IPS DF 6.9 (cell line): ENCODE measurements around the gene ENGASE.

ENCODE experiments used
- DNase-seq: peaks from one replicate; pipeline ENCODE4 v3.0.0-alpha.2; 2013; ENCODE audit warnings: low read depth, low spot score
- H3K27ac ChIP-seq: one replicate; pipeline ENCODE4 v1.5.1; 2013; ENCODE audit warnings: low read length, control low read depth
- H3K27me3 ChIP-seq: 2 replicates; pipeline ENCODE4 v1.6.1; 2013; ENCODE audit warnings: mild to moderate bottlenecking, low read length; ENCODE audit not compliant: control insufficient read depth, insufficient read depth
- H3K36me3 ChIP-seq: 2 replicates; pipeline ENCODE4 v1.6.1; 2013; ENCODE audit warnings: low read length; ENCODE audit not compliant: control insufficient read depth, insufficient read depth
- H3K4me1 ChIP-seq: 2 replicates; pipeline ENCODE4 v1.6.1; 2013; ENCODE audit warnings: low read length; ENCODE audit not compliant: control insufficient read depth, insufficient read depth
- H3K4me3 ChIP-seq: 2 replicates; pipeline ENCODE4 v1.5.1; 2013; ENCODE audit warnings: mild to moderate bottlenecking, low read length
- H3K9me3 ChIP-seq: 2 replicates; pipeline ENCODE4 v1.6.1; 2013; ENCODE audit warnings: low read length, inconsistent platforms; ENCODE audit not compliant: control insufficient read depth, insufficient read depth
- WGBS: extraction: QIAGEN DNeasy Blood & Tissue Kit; methylation state at CpG from one replicate; pipeline ENCODE4 v1.1.7; 2013; ENCODE audit warnings: mixed read lengths, missing lambda C conversion rate; ENCODE audit not compliant: insufficient read length, insufficient coverage; 5-methylcytosine and 5-hydroxymethylcytosine counted together

Gene ENGASE

DNA sequence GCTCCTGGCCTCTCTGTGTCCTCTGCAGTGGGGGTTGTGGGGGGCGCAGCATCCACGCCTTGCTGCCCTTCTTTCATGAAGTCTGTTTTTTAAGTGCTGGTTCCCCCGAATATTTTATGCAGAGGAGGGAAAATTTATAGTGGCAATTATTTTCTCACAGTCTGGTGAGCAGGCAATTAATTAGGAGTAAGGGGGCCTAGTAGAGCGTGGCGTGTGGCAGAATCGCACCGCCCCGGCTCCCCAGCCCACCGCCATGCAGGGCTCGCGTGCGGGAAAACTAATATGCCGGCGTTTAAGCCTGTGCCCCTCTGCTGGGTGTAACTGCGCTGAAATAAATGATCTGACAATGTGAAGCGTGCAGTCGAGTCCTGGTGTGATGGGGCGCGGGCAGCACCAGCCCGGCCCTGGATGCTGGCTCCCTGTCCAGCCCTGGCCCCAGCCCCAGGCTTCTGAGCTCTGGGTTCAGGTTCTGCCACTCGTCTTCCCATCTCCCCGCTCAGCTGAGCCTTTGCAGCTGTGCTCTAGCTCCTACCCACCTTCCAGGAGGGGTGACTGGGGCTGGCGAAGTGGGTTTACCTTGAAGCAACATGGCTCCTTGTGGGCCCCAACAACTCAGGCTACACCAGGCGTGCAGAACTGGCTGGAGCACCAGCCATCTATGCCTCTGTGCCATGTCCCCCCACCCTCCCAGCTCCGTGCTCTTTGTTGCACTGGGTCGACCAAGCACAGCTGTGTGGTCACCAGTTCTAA, 13.8 kb downstream of the ENGASE start:
- H3K27ac ChIP-seq: no peak overlapping the region
- H3K4me1 ChIP-seq: no peaks in the 10 kb centered on the region
- no peaks in the 10 kb centered on the region for H3K27me3 ChIP-seq
- no peak for DNase-seq
- WGBS: no CpG with 5 or more reads among the region's 26 CpGs
- H3K4me3 ChIP-seq: no peak overlapping the region
- no peaks in the 10 kb centered on the region for H3K9me3 ChIP-seq
- peaks cover 4% of the 10 kb centered on the region; the same call in 1 of the 2 replicates for H3K36me3 ChIP-seq

DNA sequence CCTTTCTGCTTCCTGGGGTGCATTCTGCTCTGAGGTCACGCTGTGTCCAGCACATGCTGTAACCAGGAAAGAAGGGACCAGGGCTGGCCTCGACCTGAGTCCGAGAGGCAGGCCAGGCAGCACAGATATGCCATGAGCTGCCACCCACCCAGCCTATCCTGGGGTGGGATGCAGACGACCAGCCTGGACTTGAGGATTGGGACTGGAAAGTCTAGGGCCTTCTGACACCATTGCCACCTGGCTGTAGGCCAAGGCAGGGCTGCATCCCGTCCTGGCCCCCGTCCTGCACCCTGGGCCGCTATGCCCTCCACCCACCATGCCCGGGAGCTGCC, 14.3 kb downstream of the ENGASE start:
- no peak overlapping the region for H3K27ac ChIP-seq
- WGBS: no CpG with 5 or more reads among the region's 8 CpGs
- H3K27me3 ChIP-seq: no peaks in the 10 kb centered on the region

DNA sequence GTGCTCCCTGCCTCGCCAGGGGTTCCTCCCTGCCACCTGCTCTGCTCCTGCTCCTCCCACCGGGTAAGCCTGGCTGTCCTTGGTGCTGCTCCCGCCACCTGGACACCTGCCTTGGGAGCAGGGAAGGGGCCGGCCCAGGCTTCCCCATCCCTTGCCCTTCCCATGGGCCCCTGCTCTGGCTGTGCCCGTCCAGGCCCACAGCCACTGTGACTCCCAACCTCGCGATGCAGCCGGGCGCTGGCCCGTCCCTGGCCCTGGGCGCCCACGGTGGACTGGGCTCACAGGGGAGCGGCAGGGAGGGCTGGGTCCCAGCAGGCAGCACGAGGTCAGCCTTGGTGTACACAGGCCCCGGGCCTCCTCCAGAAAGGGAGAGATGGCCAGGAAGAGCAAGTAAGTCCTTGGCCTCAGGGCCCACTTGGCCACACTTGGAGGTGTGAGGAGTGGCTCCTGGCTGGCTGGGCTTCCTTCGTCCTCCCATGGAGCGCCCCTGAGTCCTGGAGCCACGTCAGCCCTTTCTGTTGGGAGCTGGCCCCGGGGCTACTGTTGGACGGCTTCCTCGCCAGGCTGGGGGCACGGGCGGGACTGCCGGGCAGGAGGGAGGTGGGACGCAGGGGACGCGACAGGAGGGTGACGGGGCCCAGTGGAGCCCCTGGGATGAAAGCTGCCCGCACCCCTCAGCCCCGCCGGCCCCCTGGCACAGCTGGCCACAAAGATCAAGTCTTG, 15.3 kb downstream of the ENGASE start:
- Histone ChIP-seq H3K4me1 (no peaks in the 10 kb centered on the region), H3K9me3 (no peaks in the 10 kb centered on the region), H3K36me3 (no peaks in the 10 kb centered on the region; the same call in 1 of the 2 replicates), H3K4me3 (no peak overlapping the region), H3K27ac (no peak overlapping the region), H3K27me3 (no peaks in the 10 kb centered on the region)
- DNase-seq: no peak
- no CpG with 5 or more reads among the region's 31 CpGs for WGBS

More for the DNA sequence above, 14.3 kb downstream of the ENGASE start:
- no peak overlapping the region for H3K4me3 ChIP-seq
- DNase-seq: no peak
- no peaks in the 10 kb centered on the region for H3K4me1 ChIP-seq
- H3K9me3 ChIP-seq: no peaks in the 10 kb centered on the region
- no peaks in the 10 kb centered on the region; the same call in 1 of the 2 replicates for H3K36me3 ChIP-seq

DNA sequence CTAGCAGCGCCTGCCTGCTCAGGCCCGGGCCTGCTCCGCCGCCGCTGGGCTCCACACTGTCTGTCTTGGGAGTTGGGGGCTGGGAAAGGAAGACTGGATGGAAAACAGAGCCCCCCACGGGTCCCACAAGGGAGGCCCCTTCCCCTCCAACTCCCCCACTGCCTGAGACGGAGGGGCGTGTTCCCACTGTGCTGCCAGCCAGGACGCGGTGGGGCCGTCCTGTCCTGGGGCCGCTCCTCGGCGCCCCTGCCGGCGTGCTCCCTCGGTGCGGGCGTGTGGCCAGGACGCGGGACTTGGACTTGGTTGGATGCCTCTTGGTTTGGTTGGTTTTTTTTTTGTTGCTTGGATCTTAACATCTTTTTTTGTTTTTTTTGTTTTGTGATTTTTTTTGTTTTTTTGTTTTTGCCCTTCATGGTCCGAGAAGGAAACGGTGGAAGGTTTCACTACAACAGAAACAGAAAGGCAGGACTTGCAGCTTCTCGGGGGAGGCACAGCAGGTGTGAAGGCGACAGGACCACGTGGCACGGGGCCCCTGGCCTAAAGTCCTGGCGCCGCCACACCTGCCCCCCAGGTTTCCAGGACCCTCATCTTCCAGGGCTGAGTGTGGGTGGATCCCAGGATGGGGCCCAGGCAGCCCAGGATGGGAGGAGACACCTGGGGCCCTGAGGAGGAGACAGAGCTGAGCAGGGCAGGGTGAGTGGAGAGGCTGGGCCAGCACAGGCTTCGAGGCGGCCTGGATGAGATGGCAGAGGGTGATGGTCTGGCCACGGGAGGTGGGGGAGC, 16.0 kb downstream of the ENGASE start:
- Histone ChIP-seq H3K9me3 (no peaks in the 10 kb centered on the region), H3K4me3 (no peak overlapping the region), H3K4me1 (no peaks in the 10 kb centered on the region), H3K36me3 (no peaks in the 10 kb centered on the region; the same call in 1 of the 2 replicates), H3K27ac (no peak overlapping the region), H3K27me3 (no peaks in the 10 kb centered on the region)
- no peak for DNase-seq
- no CpG with 5 or more reads among the region's 32 CpGs for WGBS

DNA sequence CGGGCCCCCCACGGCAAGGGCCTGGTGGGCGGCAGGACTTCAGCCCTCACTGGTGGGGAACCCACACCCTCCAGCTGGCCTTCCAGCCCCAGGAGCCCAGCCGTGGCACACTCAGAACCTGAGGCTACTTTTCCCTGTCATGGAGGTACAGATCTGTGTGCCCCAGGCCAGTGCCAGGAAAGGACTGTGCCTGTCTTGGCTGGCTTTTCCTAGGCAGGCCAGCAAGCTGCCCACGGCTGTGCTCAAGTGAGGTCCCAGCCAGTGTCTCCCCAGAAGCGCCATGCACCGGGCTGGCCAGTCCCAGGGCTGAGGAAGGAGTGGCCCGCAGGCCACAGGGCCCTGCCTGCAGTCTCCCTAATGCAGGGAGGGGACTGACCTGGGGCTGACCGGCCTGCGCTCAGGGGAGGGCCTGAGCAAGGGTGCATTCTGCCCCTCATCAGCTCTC, 16.6 kb downstream of the ENGASE start:
- no CpG with 5 or more reads among the region's 10 CpGs for WGBS
- H3K4me3 ChIP-seq: no peak overlapping the region
- H3K4me1 ChIP-seq: no peaks in the 10 kb centered on the region
- no peaks in the 10 kb centered on the region; the same call in 1 of the 2 replicates for H3K36me3 ChIP-seq
- no peaks in the 10 kb centered on the region for H3K9me3 ChIP-seq
- no peak for DNase-seq
- no peak overlapping the region for H3K27ac ChIP-seq
- no peaks in the 10 kb centered on the region for H3K27me3 ChIP-seq

DNA sequence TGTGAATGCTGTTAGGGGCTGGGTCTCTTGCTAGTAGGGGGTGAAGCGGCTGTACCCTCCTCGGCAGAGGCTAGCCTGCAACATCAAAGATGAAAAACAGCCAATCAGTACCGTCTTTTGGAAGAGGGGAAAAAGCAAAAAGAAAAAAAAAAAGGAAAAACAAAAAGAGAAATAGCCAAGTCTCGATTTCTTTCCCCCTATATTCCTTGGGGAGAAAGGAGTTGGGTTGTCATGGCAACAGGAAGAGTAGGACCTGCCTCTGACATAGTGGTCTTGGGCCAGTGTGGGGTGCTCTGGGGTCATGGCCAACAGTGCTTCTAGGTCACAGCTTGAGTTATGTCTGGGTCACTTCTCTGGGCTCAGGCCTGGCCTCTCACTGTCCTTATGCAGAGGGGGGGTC, 17.9 kb downstream of the ENGASE start:
- no CpG with 5 or more reads among the region's 4 CpGs for WGBS
- DNase-seq: no peak
- Histone ChIP-seq H3K9me3 (no peaks in the 10 kb centered on the region), H3K4me3 (no peak overlapping the region), H3K27me3 (no peaks in the 10 kb centered on the region), H3K36me3 (no peaks in the 10 kb centered on the region; the same call in 1 of the 2 replicates), H3K27ac (no peak overlapping the region), H3K4me1 (no peaks in the 10 kb centered on the region; the same call in 1 of the 2 replicates)

DNA sequence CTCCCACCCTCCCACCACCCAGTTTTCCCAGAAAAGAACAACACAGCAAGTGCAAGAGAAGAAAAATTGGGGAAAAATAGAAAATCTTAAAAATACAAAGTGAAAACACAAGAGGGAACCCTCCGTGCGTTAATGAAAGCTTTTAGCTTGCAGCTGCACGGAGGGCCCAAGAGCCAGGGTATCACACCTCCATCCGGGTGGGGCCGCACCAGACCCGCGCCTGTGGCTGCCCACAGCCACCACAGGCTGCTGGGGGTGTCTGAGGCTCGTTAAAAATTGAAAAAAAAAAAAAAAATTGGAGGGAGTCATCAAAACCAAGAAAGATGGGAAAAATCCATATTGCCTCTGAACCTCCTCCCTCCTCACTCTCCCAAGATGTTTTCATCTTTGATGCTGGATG, 18.6 kb downstream of the ENGASE start:
- WGBS: no CpG with 5 or more reads among the region's 8 CpGs
- Histone ChIP-seq H3K4me1 (no peaks in the 10 kb centered on the region; the same call in 1 of the 2 replicates), H3K27me3 (no peaks in the 10 kb centered on the region), H3K36me3 (no peaks in the 10 kb centered on the region; the same call in 1 of the 2 replicates), H3K4me3 (no peak overlapping the region), H3K27ac (no peak overlapping the region), H3K9me3 (no peaks in the 10 kb centered on the region)
- no peak for DNase-seq

DNA sequence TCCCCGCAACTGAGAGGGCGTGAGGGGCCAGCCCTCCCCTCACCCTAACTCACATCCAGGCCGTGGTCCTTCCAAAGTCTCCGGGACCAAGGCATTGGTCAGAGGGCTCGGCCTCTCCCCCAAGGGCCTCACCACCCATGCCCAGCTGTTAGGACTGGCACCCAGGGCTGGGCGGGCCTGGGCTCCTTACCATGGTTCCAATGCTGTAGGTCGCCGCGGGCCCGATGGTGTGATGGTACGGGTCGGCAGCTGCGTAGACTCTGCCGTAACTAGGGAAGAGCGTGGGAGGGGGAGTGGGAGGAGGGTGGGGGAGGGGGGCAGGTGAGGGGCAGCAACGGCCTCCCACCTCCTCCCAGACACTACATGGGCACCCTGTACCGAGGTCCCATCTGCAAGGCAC, 19.6 kb downstream of the ENGASE start:
- Histone ChIP-seq H3K27me3 (no peaks in the 10 kb centered on the region), H3K36me3 (no peaks in the 10 kb centered on the region; the same call in 1 of the 2 replicates), H3K4me1 (no peaks in the 10 kb centered on the region; the same call in 1 of the 2 replicates), H3K4me3 (no peak overlapping the region), H3K27ac (no peak overlapping the region), H3K9me3 (no peaks in the 10 kb centered on the region)
- WGBS: no CpG with 5 or more reads among the region's 17 CpGs
- DNase-seq: no peak

DNA sequence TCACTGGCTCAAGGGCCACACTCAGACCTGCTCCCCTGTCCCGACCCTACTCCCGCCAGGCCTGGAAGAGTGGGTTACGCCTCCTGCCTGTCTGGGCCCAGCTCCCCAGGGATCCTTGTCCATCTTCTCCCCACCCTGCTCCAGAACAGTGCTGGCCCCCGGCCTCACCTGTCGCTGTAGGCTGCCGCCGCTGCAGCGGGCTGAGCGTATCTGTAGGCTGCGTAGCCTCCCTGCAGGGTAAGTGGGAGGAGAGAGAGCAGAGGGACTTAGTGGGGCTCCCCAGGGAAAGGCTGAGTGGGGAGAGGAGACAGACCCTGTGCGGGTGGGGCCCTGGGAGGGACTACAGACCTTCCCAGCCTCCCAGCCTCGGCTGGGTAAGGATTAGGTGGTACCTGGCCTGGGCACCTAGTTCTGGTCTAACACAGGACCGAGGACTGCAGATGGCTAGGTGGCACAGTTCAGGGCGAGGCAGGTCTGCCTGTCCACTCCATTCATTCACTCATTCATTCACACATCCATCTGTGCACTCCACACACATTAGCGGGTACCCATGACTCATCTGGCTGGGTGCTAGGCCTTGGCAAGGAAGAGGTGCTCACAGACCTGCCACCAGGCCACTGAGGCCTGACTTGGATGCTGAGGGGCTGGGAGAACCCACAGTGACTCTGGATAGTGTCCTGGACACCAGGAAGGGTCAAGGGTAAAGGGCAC, 20.9 kb downstream of the ENGASE start:
- Histone ChIP-seq H3K4me1 (no peaks in the 10 kb centered on the region; the same call in 1 of the 2 replicates), H3K4me3 (no peak overlapping the region), H3K36me3 (no peaks in the 10 kb centered on the region; the same call in 1 of the 2 replicates), H3K27me3 (no peaks in the 10 kb centered on the region), H3K27ac (no peak overlapping the region), H3K9me3 (no peaks in the 10 kb centered on the region)
- DNase-seq: no peak
- WGBS: no CpG with 5 or more reads among the region's 15 CpGs

DNA sequence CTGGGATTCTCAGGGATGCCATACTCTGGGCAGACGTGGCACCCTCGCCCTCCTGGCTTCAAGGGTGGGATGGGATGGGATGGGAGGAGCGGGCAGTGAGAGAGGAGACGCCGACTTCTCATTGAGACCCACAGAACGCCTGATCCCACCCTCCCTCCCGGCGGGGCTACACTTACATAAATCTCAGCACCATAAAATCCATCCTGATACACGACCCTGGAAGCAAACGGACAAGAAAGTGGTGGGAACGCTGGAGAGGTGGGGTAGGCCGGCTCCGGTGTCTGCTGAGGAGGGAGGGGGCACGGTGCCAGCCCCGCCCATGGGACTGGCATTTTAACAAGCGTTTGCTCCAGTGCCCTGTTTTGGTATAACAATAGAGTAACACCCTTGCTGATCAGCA, 21.9 kb downstream of the ENGASE start:
- H3K36me3 ChIP-seq: no peaks in the 10 kb centered on the region; the same call in 1 of the 2 replicates
- no peaks in the 10 kb centered on the region for H3K9me3 ChIP-seq
- no peak overlapping the region for H3K27ac ChIP-seq
- no peaks in the 10 kb centered on the region; the same call in 1 of the 2 replicates for H3K4me1 ChIP-seq
- H3K4me3 ChIP-seq: no peak overlapping the region
- WGBS: no CpG with 5 or more reads among the region's 16 CpGs
- H3K27me3 ChIP-seq: no peaks in the 10 kb centered on the region
- no peak for DNase-seq
